AG04450 (cell line): ENCODE results near the gene TBCE. TPM values are rescaled to one million over a fixed set of nuclear protein-coding genes. Genes with fewer than 3 reads are reported as not detected.

Source experiments
- CTCF ChIA-PET: fragments of 300-600, 350-600 bp; formaldehyde crosslinking; extraction: SDS; loops from one replicate; lab custom pipeline; 2022; ENCODE audit warnings: antibody characterized with exemption, inconsistent platforms; lab: Charles Lee
- POLR2A ChIA-PET: fragments of 350-600 bp; formaldehyde crosslinking; extraction: SDS; loops from one replicate; lab custom pipeline; 2021; ENCODE audit warnings: antibody characterized with exemption, inconsistent platforms; lab: Yijun Ruan, JAX
- DNase-seq: peaks from one replicate; pipeline ENCODE4 v3.0.0-alpha.2; 2011; ENCODE audit warnings: low read depth, low spot score
- H3K27ac ChIP-seq: one replicate; pipeline ENCODE4 v1.5.1; 2012; ENCODE audit warnings: low read depth, low read length, control low read depth
- H3K27me3 ChIP-seq: one replicate; pipeline ENCODE4 v1.6.0; 2012; ENCODE audit warnings: low read length; ENCODE audit not compliant: control insufficient read depth, insufficient read depth
- H3K4me3 ChIP-seq: 2 replicates; pipeline ENCODE4 v1.5.1; 2011; ENCODE audit warnings: mild to moderate bottlenecking, low read depth, low read length, control low read depth
- H3K9me3 ChIP-seq: 2 replicates; pipeline ENCODE4 v1.5.1; 2012; ENCODE audit warnings: low read length; ENCODE audit not compliant: control insufficient read depth, insufficient read depth
- polyA minus RNA-seq: library from RNA; depleted of rRNA, polyadenylated mRNA; stranded (reverse); fragments of >200 nt; gene quantifications from 2 replicates; pipeline ENCODE4 v1.2.3, GENCODE V29; 2011; rRNA and poly(A)+ RNA removed
- polyA plus RNA-seq: library from polyadenylated mRNA; depleted of rRNA; stranded (reverse); fragments of >200 nt; gene quantifications from 2 replicates; pipeline ENCODE4 v1.2.3, GENCODE V29; 2011; rRNA removed
- TF ChIP-seq, protein P1 (sequence below): IDR thresholded peaks from 2 replicates; pipeline ENCODE4 v1.5.1; 2011; ENCODE audit warnings: low read depth, low read length, control low read depth, inconsistent platforms

The TBCE gene, protein sequence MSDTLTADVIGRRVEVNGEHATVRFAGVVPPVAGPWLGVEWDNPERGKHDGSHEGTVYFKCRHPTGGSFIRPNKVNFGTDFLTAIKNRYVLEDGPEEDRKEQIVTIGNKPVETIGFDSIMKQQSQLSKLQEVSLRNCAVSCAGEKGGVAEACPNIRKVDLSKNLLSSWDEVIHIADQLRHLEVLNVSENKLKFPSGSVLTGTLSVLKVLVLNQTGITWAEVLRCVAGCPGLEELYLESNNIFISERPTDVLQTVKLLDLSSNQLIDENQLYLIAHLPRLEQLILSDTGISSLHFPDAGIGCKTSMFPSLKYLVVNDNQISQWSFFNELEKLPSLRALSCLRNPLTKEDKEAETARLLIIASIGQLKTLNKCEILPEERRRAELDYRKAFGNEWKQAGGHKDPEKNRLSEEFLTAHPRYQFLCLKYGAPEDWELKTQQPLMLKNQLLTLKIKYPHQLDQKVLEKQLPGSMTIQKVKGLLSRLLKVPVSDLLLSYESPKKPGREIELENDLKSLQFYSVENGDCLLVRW
- polyA plus RNA-seq, result 29.9 and 36.5 TPM in 2 replicates
- 15.1 and 17.7 TPM in 2 replicates for polyA minus RNA-seq

DNA sequence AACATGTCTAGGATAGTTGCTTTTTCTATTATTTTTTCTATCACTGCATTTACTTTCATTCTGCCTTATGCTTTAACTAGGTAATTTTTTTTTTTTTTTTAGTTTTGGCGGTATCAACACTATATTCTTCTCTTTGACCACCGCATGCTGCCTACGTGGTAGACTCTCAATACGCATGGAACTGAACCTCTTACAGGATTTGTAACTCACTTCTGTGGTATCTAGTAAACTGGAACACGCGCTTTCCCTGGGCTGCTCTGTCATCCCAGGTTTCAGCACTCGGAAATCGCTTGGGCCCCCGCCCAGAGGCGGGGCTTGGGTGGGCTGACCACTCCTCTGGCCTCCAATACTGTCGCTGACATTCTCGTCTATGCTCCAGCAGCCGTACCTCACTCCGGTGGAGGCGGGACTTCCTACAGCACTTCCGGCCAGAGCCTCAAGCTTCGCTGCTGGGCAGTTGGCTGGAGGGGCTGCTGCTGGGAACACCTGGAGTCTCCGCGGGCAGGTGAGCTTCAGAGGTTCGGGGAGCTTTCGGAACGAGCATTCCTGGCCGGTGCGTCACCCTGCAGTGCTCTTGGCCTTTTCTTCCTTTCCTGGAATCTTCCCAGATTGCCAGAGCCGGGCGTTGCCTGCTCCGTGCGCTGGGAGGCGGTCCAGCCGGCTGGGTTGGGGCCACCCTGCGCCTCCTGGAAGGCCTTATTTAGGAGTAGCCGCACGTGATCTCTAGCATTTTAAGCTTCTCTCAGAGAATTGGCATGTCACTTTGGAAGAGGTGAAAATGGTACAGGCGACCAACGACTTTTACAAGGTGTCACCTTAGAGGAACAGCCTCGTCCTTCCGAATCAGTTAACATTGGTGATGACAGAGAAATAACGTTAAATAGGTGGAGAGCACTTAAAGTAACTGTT, at the start of gene TBCE:
Gene TBCE, plus strand, starts transcription at position 428 of the 909 bp plus-strand sequence. CDS start 12,623 bp downstream, outside the sequence.
- ChIA-PET POLR2A (interaction anchor here (0.7 to 1.1 kb wide), 3 partner anchors 9 to 48 kb away, joined by 3 to 5 read pairs (median 3); partner anchors contain the start of gene GGPS1), CTCF (interaction anchor here (0.6 to 1.7 kb wide), 3 partner anchors 48 to 262 kb away, joined by 3 to 6 read pairs (median 5); no protein-coding TSS in a partner anchor)
- peak within 1 kb of the TSS; percentile 57 for H3K27ac ChIP-seq
- H3K4me3 ChIP-seq, result peak within 1 kb of the TSS; percentile 91
- TF ChIP-seq, protein P1, sequence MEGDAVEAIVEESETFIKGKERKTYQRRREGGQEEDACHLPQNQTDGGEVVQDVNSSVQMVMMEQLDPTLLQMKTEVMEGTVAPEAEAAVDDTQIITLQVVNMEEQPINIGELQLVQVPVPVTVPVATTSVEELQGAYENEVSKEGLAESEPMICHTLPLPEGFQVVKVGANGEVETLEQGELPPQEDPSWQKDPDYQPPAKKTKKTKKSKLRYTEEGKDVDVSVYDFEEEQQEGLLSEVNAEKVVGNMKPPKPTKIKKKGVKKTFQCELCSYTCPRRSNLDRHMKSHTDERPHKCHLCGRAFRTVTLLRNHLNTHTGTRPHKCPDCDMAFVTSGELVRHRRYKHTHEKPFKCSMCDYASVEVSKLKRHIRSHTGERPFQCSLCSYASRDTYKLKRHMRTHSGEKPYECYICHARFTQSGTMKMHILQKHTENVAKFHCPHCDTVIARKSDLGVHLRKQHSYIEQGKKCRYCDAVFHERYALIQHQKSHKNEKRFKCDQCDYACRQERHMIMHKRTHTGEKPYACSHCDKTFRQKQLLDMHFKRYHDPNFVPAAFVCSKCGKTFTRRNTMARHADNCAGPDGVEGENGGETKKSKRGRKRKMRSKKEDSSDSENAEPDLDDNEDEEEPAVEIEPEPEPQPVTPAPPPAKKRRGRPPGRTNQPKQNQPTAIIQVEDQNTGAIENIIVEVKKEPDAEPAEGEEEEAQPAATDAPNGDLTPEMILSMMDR, result peak; percentile 18; the same call in 1 of the 2 replicates
- no peaks in the 10 kb centered on the region for H3K27me3 ChIP-seq
- H3K9me3 ChIP-seq, result no peaks in the 10 kb centered on the region
- peak; percentile 89 for DNase-seq

DNA sequence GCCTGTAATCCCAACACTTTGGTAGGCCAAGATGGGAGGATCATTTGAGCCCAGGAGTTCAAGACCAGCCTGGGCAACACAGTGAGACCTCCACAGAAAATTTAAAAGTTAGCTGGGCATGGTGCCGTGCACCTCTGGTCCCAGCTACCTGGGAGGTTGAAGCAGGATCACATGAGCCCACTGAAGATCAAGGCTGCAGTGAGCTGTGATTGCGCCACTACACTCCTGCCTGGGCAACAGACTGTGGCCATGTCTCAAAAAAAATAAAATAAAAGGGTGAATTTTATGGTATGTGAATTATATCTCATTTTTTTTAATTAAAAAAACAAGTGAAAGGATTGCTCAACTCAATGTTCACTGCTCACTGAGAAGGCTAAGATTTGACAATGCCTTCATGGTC, 48.0 kb upstream of the TBCE start:
- no peaks in the 10 kb centered on the region for H3K27me3 ChIP-seq

DNA sequence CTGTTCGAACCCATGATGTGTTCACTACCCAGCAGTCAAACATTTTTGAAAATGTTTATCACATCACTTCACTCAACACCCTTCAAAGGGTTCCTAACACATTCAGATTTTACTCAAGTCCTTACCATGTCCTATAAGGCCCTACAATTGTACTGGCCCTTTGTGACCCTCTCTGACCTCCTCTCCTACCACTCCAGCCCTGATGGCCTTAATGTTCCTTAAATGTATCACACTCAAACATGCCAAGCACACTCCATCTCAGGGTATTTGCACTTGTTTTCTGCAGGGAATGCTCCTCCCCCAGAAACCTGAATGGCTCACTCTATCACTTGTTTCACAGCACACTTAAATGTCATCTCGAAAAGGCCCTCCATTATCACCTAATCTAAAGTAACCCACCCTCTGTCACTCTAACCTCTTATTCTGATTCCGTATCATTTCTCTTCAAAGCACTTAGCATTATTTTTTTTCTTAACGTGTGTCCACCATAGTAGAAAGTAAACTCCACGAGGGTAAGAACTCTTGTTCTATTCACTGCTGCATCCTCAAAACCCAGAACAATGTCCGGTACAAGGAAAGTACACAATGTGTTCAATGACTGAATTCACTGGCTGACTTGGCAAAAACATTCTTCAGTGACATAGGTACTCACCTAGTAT, 46.6 kb upstream of the TBCE start:
- no peak overlapping the region for H3K27ac ChIP-seq
- H3K27me3 ChIP-seq, result no peaks in the 10 kb centered on the region
- H3K9me3 ChIP-seq, result no peaks in the 10 kb centered on the region
- DNase-seq, result no peak
- ChIA-PET CTCF (no interaction called here), POLR2A (no interaction called here)
- no peak overlapping the region for H3K4me3 ChIP-seq
- TF ChIP-seq, protein P1, result no peak

More for the DNA sequence above, 48.0 kb upstream of the TBCE start:
- Histone ChIP-seq H3K27ac (no peak overlapping the region), H3K4me3 (no peak overlapping the region), H3K9me3 (no peaks in the 10 kb centered on the region)
- DNase-seq, result no peak
- ChIA-PET POLR2A (no interaction called here), CTCF (interaction anchor here (1.1 kb wide), 1 partner anchor 96 kb away, joined by 3 read pairs; no protein-coding TSS in a partner anchor)
- TF ChIP-seq, protein P1, result no peak

DNA sequence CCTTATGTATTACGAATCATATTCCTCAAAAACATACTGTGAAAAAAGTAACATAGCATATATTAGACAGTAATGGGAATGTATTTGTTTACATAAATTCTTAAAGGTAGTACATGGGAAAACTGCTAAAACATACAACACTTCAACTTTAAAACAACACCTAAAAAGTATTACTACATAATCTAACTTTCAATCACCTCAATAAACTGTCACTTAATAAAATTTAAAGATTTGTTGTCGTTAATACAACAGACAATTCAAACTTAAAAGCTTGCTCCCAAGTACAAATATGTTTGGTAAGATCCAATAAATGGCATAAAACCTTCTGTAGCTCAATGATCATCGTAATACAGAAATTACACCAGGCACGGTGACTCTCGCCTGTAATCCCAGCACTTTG, 42.9 kb upstream of the TBCE start:
- no peaks in the 10 kb centered on the region for H3K27me3 ChIP-seq
- H3K27ac ChIP-seq, result no peak overlapping the region
- no peak for DNase-seq
- H3K9me3 ChIP-seq, result no peaks in the 10 kb centered on the region; the same call in 1 of the 2 replicates
- TF ChIP-seq, protein P1, result no peak
- ChIA-PET CTCF (interaction anchor here (0.6 to 3.0 kb wide), 3 partner anchors 21 to 107 kb away, joined by 3 to 21 read pairs (median 4); no protein-coding TSS in a partner anchor), POLR2A (no interaction called here)
- H3K4me3 ChIP-seq, result no peak overlapping the region
